ENCODE data around the gene ODF2L.

DNA sequence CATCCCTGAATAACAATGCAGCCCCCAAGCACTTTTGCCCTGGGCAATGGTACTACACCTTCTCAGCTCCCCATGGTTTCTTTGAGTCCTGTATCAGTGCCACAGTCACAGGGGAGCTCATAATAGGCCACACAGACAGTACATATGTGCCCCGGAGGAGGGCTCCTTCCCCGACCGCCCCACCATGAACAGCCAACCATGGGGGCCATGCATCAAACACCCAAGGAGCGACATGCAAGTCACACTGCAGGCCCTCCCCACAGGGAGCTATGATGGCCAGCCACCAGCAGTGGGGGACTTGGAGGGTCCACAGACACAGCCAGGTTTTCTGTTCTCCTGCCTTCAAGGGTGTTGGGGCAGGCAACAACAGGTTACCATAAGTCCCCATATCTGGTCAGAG lies 14.8 kb upstream of the ODF2L start:
- TF ChIP-seq, protein P1, sequence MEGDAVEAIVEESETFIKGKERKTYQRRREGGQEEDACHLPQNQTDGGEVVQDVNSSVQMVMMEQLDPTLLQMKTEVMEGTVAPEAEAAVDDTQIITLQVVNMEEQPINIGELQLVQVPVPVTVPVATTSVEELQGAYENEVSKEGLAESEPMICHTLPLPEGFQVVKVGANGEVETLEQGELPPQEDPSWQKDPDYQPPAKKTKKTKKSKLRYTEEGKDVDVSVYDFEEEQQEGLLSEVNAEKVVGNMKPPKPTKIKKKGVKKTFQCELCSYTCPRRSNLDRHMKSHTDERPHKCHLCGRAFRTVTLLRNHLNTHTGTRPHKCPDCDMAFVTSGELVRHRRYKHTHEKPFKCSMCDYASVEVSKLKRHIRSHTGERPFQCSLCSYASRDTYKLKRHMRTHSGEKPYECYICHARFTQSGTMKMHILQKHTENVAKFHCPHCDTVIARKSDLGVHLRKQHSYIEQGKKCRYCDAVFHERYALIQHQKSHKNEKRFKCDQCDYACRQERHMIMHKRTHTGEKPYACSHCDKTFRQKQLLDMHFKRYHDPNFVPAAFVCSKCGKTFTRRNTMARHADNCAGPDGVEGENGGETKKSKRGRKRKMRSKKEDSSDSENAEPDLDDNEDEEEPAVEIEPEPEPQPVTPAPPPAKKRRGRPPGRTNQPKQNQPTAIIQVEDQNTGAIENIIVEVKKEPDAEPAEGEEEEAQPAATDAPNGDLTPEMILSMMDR (conservative IDR thresholded peaks at IDR 0.05; ENCODE audit: low read depth, low read length): no peak
- no peak for TF ChIP-seq RFX5 (IDR thresholded peaks at IDR 0.05; ENCODE audit: low read depth, low read length)

Data from IMR-90 (cell line).